DOHH2 (cell line): Measurements from ENCODE around the gene ABR.
"Not testable (repeated sequence)": the region's sequence is repeated elsewhere in the genome, so short reads cannot be mapped to it uniquely, and the experiment has no call there.

ENCODE experiments used
- H3F3A ChIP-seq: fragments of 200-600 bp; sonication (generic), shearing (Covaris generic); 2 replicates; pipeline ENCODE4 v1.6.0; 2016; ENCODE audit warnings: antibody characterized with exemption, mild to moderate bottlenecking; ENCODE audit not compliant: control insufficient read depth, insufficient read depth
- H3K27ac ChIP-seq: fragments of 200-600 bp; sonication (generic); 2 replicates; pipeline ENCODE4 v1.5.1; 2014; ENCODE audit warnings: low read depth, mild to moderate bottlenecking, low read length, moderate library complexity
- H3K27me3 ChIP-seq: fragments of 200-600 bp; sonication (generic); 2 replicates; pipeline ENCODE4 v1.6.1; 2014; ENCODE audit warnings: mild to moderate bottlenecking, low read length, mixed read lengths; ENCODE audit not compliant: control insufficient read depth
- H3K36me3 ChIP-seq: fragments of 200-600 bp; sonication (generic); 2 replicates; pipeline ENCODE4 v1.6.1; 2014; ENCODE audit warnings: mild to moderate bottlenecking, low read length, moderate library complexity, mixed read lengths; ENCODE audit not compliant: control insufficient read depth
- H3K4me1 ChIP-seq: fragments of 200-600 bp; sonication (generic); 2 replicates; pipeline ENCODE4 v1.6.1; 2014; ENCODE audit warnings: mild to moderate bottlenecking, low read length, mixed read lengths; ENCODE audit not compliant: control insufficient read depth
- H3K4me2 ChIP-seq: fragments of 200-600 bp; sonication (generic); 2 replicates; pipeline ENCODE4 v1.6.0; 2014; ENCODE audit warnings: mild to moderate bottlenecking, low read length, moderate library complexity
- H3K4me3 ChIP-seq: fragments of 200-600 bp; sonication (generic); 2 replicates; pipeline ENCODE4 v1.5.1; 2014; ENCODE audit warnings: mild to moderate bottlenecking, low read length, mixed read lengths
- H3K79me2 ChIP-seq: fragments of 200-600 bp; sonication (generic); 2 replicates; pipeline ENCODE4 v1.6.1; 2014; ENCODE audit warnings: mild to moderate bottlenecking, low read length, mixed read lengths; ENCODE audit not compliant: control insufficient read depth
- H3K9me2 ChIP-seq: fragments of 200-600 bp; sonication (generic); replicated peaks from 2 replicates; pipeline ENCODE4 v1.6.1; 2014; ENCODE audit warnings: mild to moderate bottlenecking, low read length, mixed read lengths; ENCODE audit not compliant: control insufficient read depth
- H3K9me3 ChIP-seq: fragments of 200-600 bp; sonication (generic); 2 replicates; pipeline ENCODE4 v1.6.1; 2014; ENCODE audit warnings: antibody characterized with exemption, low read length, mixed read lengths; ENCODE audit not compliant: control insufficient read depth, insufficient read depth
- H4K20me1 ChIP-seq: fragments of 200-600 bp; sonication (generic); 2 replicates; pipeline ENCODE4 v1.6.0; 2014; ENCODE audit warnings: low read depth, mild to moderate bottlenecking, antibody characterized with exemption, low read length, moderate library complexity; ENCODE audit not compliant: control insufficient read depth, insufficient read depth
- EZH2phosphoT487 ChIP-seq: fragments of 200-600 bp; sonication (generic); IDR thresholded peaks from 2 replicates; pipeline ENCODE4 v1.6.1; 2017; ENCODE audit warnings: borderline replicate concordance, mild to moderate bottlenecking, antibody characterized with exemption, low read length, moderate library complexity, mixed read lengths
- TF ChIP-seq, protein P1 (sequence below): fragments of 200-600 bp; sonication (generic); IDR thresholded peaks from one replicate; pipeline ENCODE4 v1.5.1; 2014; ENCODE audit warnings: antibody characterized with exemption, mild to moderate bottlenecking, low read depth, low read length; ENCODE audit not compliant: poor library complexity, severe bottlenecking

ABR gene

DNA sequence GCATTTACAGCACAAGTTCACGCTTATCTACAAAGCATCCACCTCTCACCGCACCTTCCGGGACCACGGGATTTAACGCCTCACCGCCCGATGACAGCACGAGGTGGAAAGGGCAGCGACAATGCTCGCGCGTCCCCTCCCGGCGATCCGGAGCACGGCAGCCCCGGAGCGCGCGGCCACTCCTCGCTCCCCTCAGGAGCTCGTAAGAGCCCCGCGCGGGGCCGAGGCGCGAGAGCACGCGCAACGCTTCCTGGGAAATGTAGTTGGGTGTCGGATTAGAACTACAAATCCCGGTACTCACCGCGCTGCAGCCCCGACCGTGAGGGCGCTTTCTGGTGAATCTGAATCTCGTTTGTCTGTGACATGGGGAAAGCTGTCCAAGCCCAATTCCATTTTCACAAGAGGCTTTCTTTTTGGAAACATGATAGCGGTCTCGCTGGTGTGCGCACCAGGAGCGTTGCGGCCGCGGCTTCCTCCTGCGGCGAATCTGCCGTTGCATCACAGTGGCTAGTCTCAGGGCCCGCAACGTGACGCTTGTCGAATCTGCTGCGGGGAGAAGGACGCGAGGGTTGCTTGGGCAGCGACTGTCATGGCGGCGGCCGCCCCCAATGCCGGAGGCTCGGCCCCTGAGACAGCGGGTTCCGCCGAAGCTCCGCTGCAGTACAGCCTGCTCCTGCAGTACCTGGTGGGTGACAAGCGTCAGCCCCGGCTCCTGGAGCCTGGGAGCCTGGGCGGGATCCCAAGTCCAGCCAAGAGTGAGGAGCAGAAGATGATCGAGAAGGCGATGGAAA lies 183.0 kb downstream of the ABR start, which contains the start of gene TIMM22:
TSS of gene TIMM22 (plus strand) at position 576 of the 791 bp plus-strand sequence. CDS start at position 590, 14 bp downstream.
- Histone ChIP-seq H3K9me3 (peaks cover 5% of the 10 kb centered on the region; the same call in 1 of the 2 replicates), H3K27me3 (no peaks in the 10 kb centered on the region), H4K20me1 (peaks cover 11% of the 10 kb centered on the region; the same call in 1 of the 2 replicates), H3K79me2 (peaks cover 27% of the 10 kb centered on the region), H3K4me1 (peaks cover 22% of the 10 kb centered on the region), H3K4me3 (peak within 1 kb of the TSS; percentile 91), H3F3A (peaks cover 21% of the 10 kb centered on the region), H3K9me2 (no peaks in the 10 kb centered on the region), H3K4me2 (peak within 1 kb of the TSS; percentile 62), H3K36me3 (peaks cover 33% of the 10 kb centered on the region), H3K27ac (peak within 1 kb of the TSS; percentile 66)
- TF ChIP-seq, protein P1, sequence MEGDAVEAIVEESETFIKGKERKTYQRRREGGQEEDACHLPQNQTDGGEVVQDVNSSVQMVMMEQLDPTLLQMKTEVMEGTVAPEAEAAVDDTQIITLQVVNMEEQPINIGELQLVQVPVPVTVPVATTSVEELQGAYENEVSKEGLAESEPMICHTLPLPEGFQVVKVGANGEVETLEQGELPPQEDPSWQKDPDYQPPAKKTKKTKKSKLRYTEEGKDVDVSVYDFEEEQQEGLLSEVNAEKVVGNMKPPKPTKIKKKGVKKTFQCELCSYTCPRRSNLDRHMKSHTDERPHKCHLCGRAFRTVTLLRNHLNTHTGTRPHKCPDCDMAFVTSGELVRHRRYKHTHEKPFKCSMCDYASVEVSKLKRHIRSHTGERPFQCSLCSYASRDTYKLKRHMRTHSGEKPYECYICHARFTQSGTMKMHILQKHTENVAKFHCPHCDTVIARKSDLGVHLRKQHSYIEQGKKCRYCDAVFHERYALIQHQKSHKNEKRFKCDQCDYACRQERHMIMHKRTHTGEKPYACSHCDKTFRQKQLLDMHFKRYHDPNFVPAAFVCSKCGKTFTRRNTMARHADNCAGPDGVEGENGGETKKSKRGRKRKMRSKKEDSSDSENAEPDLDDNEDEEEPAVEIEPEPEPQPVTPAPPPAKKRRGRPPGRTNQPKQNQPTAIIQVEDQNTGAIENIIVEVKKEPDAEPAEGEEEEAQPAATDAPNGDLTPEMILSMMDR = peak; percentile 96
- TF ChIP-seq EZH2phosphoT487 = no peak

DNA sequence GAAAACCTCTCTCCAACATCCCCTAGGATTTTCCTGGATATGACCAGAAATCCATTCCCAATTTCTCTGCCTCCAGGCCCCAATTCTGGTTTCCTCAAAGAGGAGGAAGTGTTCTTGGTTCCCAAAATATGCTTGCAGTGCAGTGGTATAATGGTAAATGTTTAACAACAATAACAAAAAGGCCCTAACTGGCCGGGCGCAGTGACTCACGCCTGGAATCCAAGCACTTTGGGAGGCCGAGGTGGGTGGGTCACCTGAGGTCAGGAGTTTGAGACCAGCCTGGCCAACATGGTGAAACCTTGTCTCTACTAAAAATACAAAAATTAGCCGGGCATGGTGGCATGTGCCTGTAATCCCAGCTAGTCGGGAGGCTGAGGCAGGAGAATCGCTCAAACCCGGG lies 184.5 kb downstream of the ABR start:
- not testable (repeated sequence) for H3K4me3 ChIP-seq, H3K27me3 ChIP-seq, H3K27ac ChIP-seq, H3K9me3 ChIP-seq, H4K20me1 ChIP-seq, H3K9me2 ChIP-seq, H3K4me2 ChIP-seq
- peaks cover 22% of the 10 kb centered on the region for H3K4me1 ChIP-seq
- peaks cover 27% of the 10 kb centered on the region for H3K79me2 ChIP-seq
- peaks cover 19% of the 10 kb centered on the region for H3K36me3 ChIP-seq
- peaks cover 16% of the 10 kb centered on the region for H3F3A ChIP-seq

DNA sequence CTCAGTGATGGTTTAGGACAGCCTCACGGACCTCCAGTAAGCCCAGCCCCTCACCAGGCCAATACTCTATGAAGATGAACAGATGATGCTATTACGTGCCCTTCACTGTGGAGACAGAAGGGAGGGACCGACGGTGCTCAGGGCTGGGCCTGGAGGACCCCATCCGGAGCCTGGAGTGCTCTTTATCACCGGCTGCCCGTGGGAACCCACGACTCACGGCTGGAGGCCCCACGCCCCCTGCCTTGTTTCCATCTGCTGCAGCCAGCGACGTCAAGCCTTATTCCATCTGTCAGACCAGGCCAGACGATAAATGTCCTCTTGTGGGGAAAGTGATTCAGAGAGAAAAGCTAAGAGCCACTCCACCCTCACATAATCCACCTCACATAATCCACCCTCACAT lies 186.8 kb downstream of the ABR start:
- no peak overlapping the region for H3K4me2 ChIP-seq
- no peak overlapping the region for H3K27ac ChIP-seq
- H3K4me3 ChIP-seq = no peak overlapping the region
- H3K9me3 ChIP-seq = peaks cover 5% of the 10 kb centered on the region; the same call in 1 of the 2 replicates
- H4K20me1 ChIP-seq = no peaks in the 10 kb centered on the region
- no peaks in the 10 kb centered on the region for H3F3A ChIP-seq
- H3K27me3 ChIP-seq = no peaks in the 10 kb centered on the region
- peaks cover 10% of the 10 kb centered on the region for H3K79me2 ChIP-seq
- TF ChIP-seq, protein P1 = no peak
- no peak for TF ChIP-seq EZH2phosphoT487
- peaks cover 4% of the 10 kb centered on the region; the same call in 1 of the 2 replicates for H3K36me3 ChIP-seq
- H3K4me1 ChIP-seq = peaks cover 6% of the 10 kb centered on the region
- H3K9me2 ChIP-seq = no peaks in the 10 kb centered on the region

DNA sequence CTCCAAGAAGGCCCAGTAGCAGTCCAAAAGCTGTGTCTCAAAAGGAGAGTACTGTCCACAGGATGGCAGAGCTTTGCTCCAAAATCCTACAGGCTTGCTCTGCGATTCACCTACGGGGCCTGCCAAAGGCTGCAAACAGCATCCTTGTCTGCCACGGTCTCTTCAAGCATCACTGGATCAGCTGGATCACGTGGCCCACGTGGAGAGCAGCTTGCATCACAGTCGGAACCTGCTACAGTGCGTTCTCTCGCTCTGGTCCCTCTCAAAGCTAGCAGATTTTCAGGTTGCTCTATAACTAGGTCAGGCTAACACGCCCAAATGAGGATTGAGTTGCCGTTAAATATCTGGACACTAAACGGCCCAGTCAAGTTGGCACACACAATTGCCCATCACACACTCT lies 191.2 kb downstream of the ABR start:
- H3K27me3 ChIP-seq = no peaks in the 10 kb centered on the region
- H3K9me2 ChIP-seq = no peaks in the 10 kb centered on the region
- no peak overlapping the region for H3K4me2 ChIP-seq
- no peaks in the 10 kb centered on the region for H3K79me2 ChIP-seq
- H3F3A ChIP-seq = no peaks in the 10 kb centered on the region
- no peak overlapping the region for H3K27ac ChIP-seq
- no peak overlapping the region for H3K4me3 ChIP-seq
- H3K9me3 ChIP-seq = peaks cover 2% of the 10 kb centered on the region; the same call in 1 of the 2 replicates
- no peaks in the 10 kb centered on the region for H4K20me1 ChIP-seq
- H3K4me1 ChIP-seq = no peaks in the 10 kb centered on the region
- TF ChIP-seq EZH2phosphoT487 = no peak
- TF ChIP-seq, protein P1 = no peak
- no peaks in the 10 kb centered on the region for H3K36me3 ChIP-seq
